Chondrocyte (in vitro differentiated cells): ENCODE results near the gene CCNC. TPM values are rescaled to one million over a fixed set of nuclear protein-coding genes. Genes with fewer than 3 reads are reported as not detected.

ENCODE experiments used
- DNase-seq: peaks from one replicate; pipeline ENCODE4 v3.0.0; 2021; ENCODE audit warnings: mixed read lengths, low spot score
- H3K27ac Mint-ChIP-seq: one replicate; pipeline ENCODE4 v1.8.0; 2021; ENCODE audit warnings: mild to moderate bottlenecking, moderate library complexity, mixed read lengths; ENCODE audit not compliant: unreplicated experiment
- H3K27me3 Mint-ChIP-seq: 2 replicates; pipeline ENCODE4 v1.8.0; 2021; ENCODE audit warnings: low read depth, mixed read lengths
- H3K36me3 Mint-ChIP-seq: 2 replicates; pipeline ENCODE4 v1.8.0; 2021; ENCODE audit warnings: low read depth, mixed read lengths
- H3K4me1 Mint-ChIP-seq: 2 replicates; pipeline ENCODE4 v1.8.0; 2021; ENCODE audit warnings: low read depth, mild to moderate bottlenecking, mixed read lengths
- H3K4me3 Mint-ChIP-seq: one replicate; pipeline ENCODE4 v1.8.0; 2021; ENCODE audit warnings: mild to moderate bottlenecking, moderate library complexity, mixed read lengths; ENCODE audit not compliant: unreplicated experiment
- H3K9me3 Mint-ChIP-seq: 2 replicates; pipeline ENCODE4 v1.8.0; 2021; ENCODE audit warnings: low read depth, mixed read lengths
- CTCF ChIP-seq: fragments of 200-600 bp; sonication (generic); IDR thresholded peaks from 2 replicates; pipeline ENCODE4 v1.5.0; 2021; ENCODE audit warnings: antibody characterized with exemption, mild to moderate bottlenecking, moderate library complexity
- total RNA-seq: library from RNA; stranded (reverse); gene quantifications from 3 replicates; pipeline ENCODE4 v1.2.1, GENCODE V29; 2021

Gene CCNC
- total RNA-seq, 1 donor from 2014 or later, result 35.5 TPM

DNA sequence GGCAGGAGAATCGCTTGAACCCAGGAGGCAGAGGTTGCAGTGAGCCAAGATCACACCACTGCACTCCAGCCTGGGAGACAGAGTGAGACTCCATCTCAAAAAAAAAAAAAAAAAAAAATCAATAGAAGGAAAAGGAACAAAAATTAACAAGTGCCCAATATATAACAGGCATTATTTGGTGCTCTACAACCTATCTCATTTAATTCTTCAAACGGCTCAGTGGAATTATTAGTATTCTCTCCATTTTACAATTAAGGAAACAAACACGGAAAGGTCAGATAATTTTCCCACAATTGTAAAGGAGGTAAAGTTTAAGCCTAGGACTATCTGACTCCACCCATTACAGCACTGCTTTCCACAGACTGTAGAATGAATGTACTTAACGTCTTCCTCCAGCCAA lies 19.8 kb downstream of the CCNC start:
- no peak for DNase-seq
- Mint-ChIP-seq H3K27ac (no peak overlapping the region), H3K4me1 (no peaks in the 10 kb centered on the region), H3K27me3 (no peaks in the 10 kb centered on the region), H3K36me3 (peaks cover 26% of the 10 kb centered on the region), H3K4me3 (no peak overlapping the region), H3K9me3 (no peaks in the 10 kb centered on the region)
- no peak for TF ChIP-seq CTCF

- Mint-ChIP-seq H3K9me3 (no peaks in the 10 kb centered on the region), H3K36me3 (peaks cover 28% of the 10 kb centered on the region), H3K27me3 (no peaks in the 10 kb centered on the region), H3K27ac (no peak overlapping the region), H3K4me1 (no peaks in the 10 kb centered on the region), H3K4me3 (no peak overlapping the region)
- DNase-seq, result no peak
- TF ChIP-seq CTCF, result no peak
Measured at GRCh38 chr6:99547526-99547925, 20.9 kb downstream of the CCNC start.

DNA sequence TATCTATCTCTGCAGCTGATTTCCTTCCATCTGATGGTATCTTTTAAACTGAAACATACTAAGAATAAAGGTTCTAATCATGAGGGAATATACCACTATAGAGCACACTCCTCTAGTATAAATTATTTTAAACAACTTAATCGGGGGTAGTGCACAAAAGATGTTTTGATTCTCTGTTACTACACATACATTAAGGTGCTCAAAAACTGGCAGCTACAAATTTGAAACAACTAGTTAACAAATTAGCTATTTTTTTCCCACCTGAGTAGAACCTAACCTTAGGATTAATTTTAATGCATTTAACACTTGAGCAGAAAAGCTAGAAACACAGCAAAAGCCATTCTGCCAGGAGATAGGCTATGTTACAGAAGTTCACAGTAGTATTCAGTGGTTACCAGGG lies 23.0 kb downstream of the CCNC start:
- Mint-ChIP-seq H3K4me1 (peaks cover 4% of the 10 kb centered on the region), H3K4me3 (no peak overlapping the region), H3K9me3 (no peaks in the 10 kb centered on the region), H3K27ac (no peak overlapping the region), H3K27me3 (no peaks in the 10 kb centered on the region), H3K36me3 (peaks cover 32% of the 10 kb centered on the region)
- no peak for DNase-seq
- no peak for TF ChIP-seq CTCF

DNA sequence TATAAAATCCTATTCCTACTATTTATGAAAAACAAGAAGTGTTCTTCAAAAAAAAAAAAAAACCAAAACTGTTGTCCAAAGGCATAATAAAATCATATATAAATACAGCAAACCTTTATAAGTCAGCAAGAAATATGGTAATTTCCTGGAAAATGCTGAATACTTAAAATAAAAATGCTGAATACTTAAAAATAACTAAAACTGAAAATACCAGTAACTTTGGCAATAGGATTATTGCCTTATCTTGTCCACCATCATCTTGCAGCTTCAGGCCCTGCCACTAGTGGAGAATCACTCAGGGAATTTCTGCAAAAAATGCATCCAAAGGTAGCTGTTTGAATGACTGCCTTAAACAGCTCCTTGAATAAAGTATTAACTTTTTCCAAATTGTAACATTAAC lies 24.5 kb downstream of the CCNC start:
- Mint-ChIP-seq H3K9me3 (no peaks in the 10 kb centered on the region), H3K4me3 (no peak overlapping the region), H3K4me1 (peaks cover 4% of the 10 kb centered on the region), H3K27me3 (no peaks in the 10 kb centered on the region), H3K36me3 (peaks cover 30% of the 10 kb centered on the region), H3K27ac (no peak overlapping the region)
- no peak for DNase-seq
- no peak for TF ChIP-seq CTCF

DNA sequence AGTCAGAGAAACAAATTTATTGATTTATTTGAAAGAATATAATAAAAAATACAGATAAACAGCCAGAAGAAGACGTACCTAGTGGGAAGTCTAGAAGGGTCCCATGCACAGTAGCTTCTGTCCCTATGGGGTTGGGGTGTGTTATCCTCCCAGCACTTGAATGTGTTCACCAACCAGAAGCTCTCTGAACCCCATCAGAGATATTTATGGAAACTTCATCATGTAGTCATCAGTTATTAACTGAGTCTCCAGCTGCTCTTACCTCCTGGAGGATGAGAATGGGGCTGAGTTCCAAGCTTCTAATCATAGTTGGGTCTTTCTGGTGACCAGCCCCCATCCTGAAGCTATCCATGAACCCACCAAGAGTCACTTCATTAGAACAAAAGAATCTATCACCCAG lies 37.8 kb downstream of the CCNC start:
- H3K27me3 Mint-ChIP-seq, result no peaks in the 10 kb centered on the region
- no peak for TF ChIP-seq CTCF
- no peak overlapping the region for H3K27ac Mint-ChIP-seq
- no peak for DNase-seq
- H3K4me3 Mint-ChIP-seq, result no peak overlapping the region
- peaks cover 13% of the 10 kb centered on the region for H3K36me3 Mint-ChIP-seq
- peaks cover 3% of the 10 kb centered on the region for H3K4me1 Mint-ChIP-seq
- H3K9me3 Mint-ChIP-seq, result no peaks in the 10 kb centered on the region
